Ovary (tissue), 9 donors: ENCODE data around the gene CD48. TPM values are rescaled to one million over a fixed set of nuclear protein-coding genes. Genes with fewer than 3 reads are reported as not detected.

Experiments
- DNase-seq, 5 donors: peaks; one replicate each; pipeline ENCODE4 v3.0.0-alpha.2; 2019 to 2020
- H3K27ac ChIP-seq, 2 donors: fragments of 200-600 bp; one replicate each; pipeline versions ENCODE4 v1.5.1 to v1.8.0; 2019 to 2022
- H3K27me3 ChIP-seq: fragments of 200-600 bp; one replicate; pipeline ENCODE4 v1.8.0; 2022
- H3K36me3 ChIP-seq: fragments of 200-600 bp; sonication (generic); one replicate; pipeline ENCODE4 v1.5.1; 2019
- H3K4me1 ChIP-seq: one replicate; pipeline ENCODE4 v1.8.1; 2013; ENCODE audit warnings: mild to moderate bottlenecking, moderate library complexity; ENCODE audit not compliant: insufficient read depth
- H3K4me3 ChIP-seq: fragments of 200-600 bp; sonication (generic); one replicate; pipeline ENCODE4 v1.5.1; 2017
- H3K9me3 ChIP-seq, 2 donors: fragments of 200-600 bp in 1 of 2; sonication (generic) in 1 of 2; one replicate each; pipeline versions ENCODE4 v1.5.1 to v1.8.1; 2013 to 2019; ENCODE audit warnings: mild to moderate bottlenecking in 1 of 2, moderate library complexity in 1 of 2
- CTCF ChIP-seq, 3 donors: fragments of 450-650 bp in 2 of 3; fragments of 200-600 bp in 1 of 3; IDR thresholded peaks; one replicate each; pipeline versions ENCODE4 v1.5.1 to v1.8.0; 2016 to 2022; ENCODE audit warnings: antibody characterized with exemption in 3 of 3, mild to moderate bottlenecking in 1 of 3
- EP300 ChIP-seq: sonication (generic); formaldehyde crosslinking; IDR thresholded peaks from one replicate; pipeline ENCODE4 v1.6.1; 2017; ENCODE audit warnings: antibody characterized with exemption
- POLR2A ChIP-seq: fragments of 450-650 bp; IDR thresholded peaks from one replicate; pipeline ENCODE4 v1.6.1; 2017; ENCODE audit warnings: antibody characterized with exemption, mild to moderate bottlenecking, moderate library complexity
- WGBS, 3 donors: extraction: QIAGEN DNeasy Blood & Tissue Kit in 1 of 3; methylation state at CpG; one replicate each; pipeline versions ENCODE4 v1.1.5 to v1.1.7; 2013 to 2017; 5-methylcytosine and 5-hydroxymethylcytosine counted together
- intact Hi-C, 4 donors: fragments of 100-400 bp; cut with DNase I; formaldehyde crosslinking; loops; one replicate each; pipeline versions ENCODE4 v1.11.0 to v1.15.1; 2022 to 2023
- polyA plus RNA-seq, 2 donors: library from polyadenylated mRNA; stranded (reverse); fragments of 200-250 nt in 1 of 2; fragments of 350-450 nt in 1 of 2; fragmentation: Illumina TruSeq in 1 of 2; extraction: RNeasy Lipid Tissue Mini Kit (QIAGEN cat#74804) in 1 of 2; gene quantifications; one replicate each; pipeline ENCODE4 v1.2.3, GENCODE V29; 2013 to 2014
- total RNA-seq, 7 donors: library from RNA; depleted of rRNA in 2 of 7; stranded (reverse); fragments of >200 nt in 2 of 7; fragmentation: NEBNext Ultra II Directional in 3 of 7; extraction: Animal tissue kit (Norgen Biotek cat#: 25700) in 3 of 7; gene quantifications; one replicate each; pipeline versions ENCODE4 v1.1.0 to v1.2.4, GENCODE V29; 2016 to 2023
- donor health status: DM: no; HTN: no; CAD: no; lungs with moderate emphysema.
- donor health status: DM: no; HTN: no; CAD: no.
- donor health status: Bipolar disorder and iron deficiency.
- donor health status: DM: yes; HTN: yes; CAD: no.
- donor health status: DM: no; HTN: no; CAD: no.
- donor health status: DM: yes; HTN: yes; CAD: no.

Gene CD48
- total and polyA plus RNA-seq, 9 donors = 0.61 to 17.6 (median 2.5) TPM

- no peak overlapping the region for H3K27ac ChIP-seq
- WGBS, 3 donors = 89 to 96% (median 93%) methylated on average over 3 of the region's 3 CpGs
- no peaks in the 10 kb centered on the region for H3K9me3 ChIP-seq
- intact Hi-C loops = no loop called here
- H3K27me3 ChIP-seq = no peaks in the 10 kb centered on the region
- no peaks in the 10 kb centered on the region for H3K4me1 ChIP-seq
- H3K36me3 ChIP-seq = no peaks in the 10 kb centered on the region
- no peak for DNase-seq
- no peak for TF ChIP-seq POLR2A
- TF ChIP-seq EP300 = no peak
- TF ChIP-seq CTCF (IDR thresholded peaks at IDR 0.05) = no peak
- no peak overlapping the region for H3K4me3 ChIP-seq
Observed at GRCh38 chr1:160743266-160743665, 31.6 kb upstream of the CD48 start.

GRCh38 chr1:160742428-160743127 is 31.0 kb upstream of the CD48 start:
- TF ChIP-seq POLR2A (no peak), CTCF (IDR thresholded peaks at IDR 0.05) (no peak), EP300 (no peak)
- 88 to 91% (median 89%) methylated on average over 8 of the region's 8 CpGs for WGBS, 3 donors
- no peak for DNase-seq
- no peaks in the 10 kb centered on the region for H3K27me3 ChIP-seq
- H3K36me3 ChIP-seq = no peaks in the 10 kb centered on the region
- intact Hi-C loops = no loop called here
- no peak overlapping the region for H3K27ac ChIP-seq
- no peaks in the 10 kb centered on the region for H3K9me3 ChIP-seq
- H3K4me1 ChIP-seq = no peaks in the 10 kb centered on the region
- H3K4me3 ChIP-seq = no peak overlapping the region

GRCh38 chr1:160741612-160742348 is 30.2 kb upstream of the CD48 start:
- WGBS, 3 donors = 67 to 86% (median 79%) methylated on average over 5 of the region's 5 CpGs
- H3K36me3 ChIP-seq = no peaks in the 10 kb centered on the region
- H3K4me1 ChIP-seq = no peaks in the 10 kb centered on the region
- no peak overlapping the region for H3K27ac ChIP-seq
- DNase-seq = no peak
- no peaks in the 10 kb centered on the region for H3K9me3 ChIP-seq
- no peaks in the 10 kb centered on the region for H3K27me3 ChIP-seq
- TF ChIP-seq CTCF (IDR thresholded peaks at IDR 0.05) = no peak
- no peak for TF ChIP-seq POLR2A
- no peak for TF ChIP-seq EP300
- intact Hi-C loops = no loop called here
- H3K4me3 ChIP-seq = no peak overlapping the region

DNA sequence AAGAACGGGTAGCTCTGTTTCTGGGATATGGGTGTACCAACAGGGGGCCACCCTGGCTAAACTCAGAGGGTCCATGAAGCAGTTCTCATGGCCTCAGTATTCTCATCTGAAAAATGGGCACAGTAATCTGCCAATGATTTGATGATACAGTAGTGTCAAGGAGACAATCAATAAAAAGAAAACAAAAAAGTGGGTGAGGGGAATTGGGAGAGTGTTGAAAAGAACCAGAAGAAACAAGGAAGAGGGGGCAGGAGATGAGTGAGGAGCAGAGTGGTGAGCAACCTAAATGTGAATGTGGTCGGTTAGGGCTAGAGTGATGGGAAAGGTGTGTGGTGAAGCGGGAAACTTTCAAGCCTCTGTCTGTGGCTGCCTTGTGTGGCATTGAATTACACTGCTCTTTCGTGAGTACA is 29.5 kb upstream of the CD48 start:
- Histone ChIP-seq H3K27ac (no peak overlapping the region), H3K9me3 (no peaks in the 10 kb centered on the region), H3K36me3 (no peaks in the 10 kb centered on the region), H3K27me3 (no peaks in the 10 kb centered on the region), H3K4me1 (no peaks in the 10 kb centered on the region), H3K4me3 (no peak overlapping the region)
- 83 to 87% (median 86%) methylated on average over 4 of the region's 4 CpGs for WGBS, 3 donors
- TF ChIP-seq EP300 (no peak), CTCF (IDR thresholded peaks at IDR 0.05) (no peak), POLR2A (no peak)
- intact Hi-C loops = no loop called here
- no peak for DNase-seq
